Measurements from ENCODE around the gene NBEA. TPM values are rescaled to one million over a fixed set of nuclear protein-coding genes. Genes with fewer than 3 reads are reported as not detected.

The NBEA gene
- total and polyA plus RNA-seq, 2 experiments from 2014 or later, result 2.6 to 12.3 TPM

- Histone ChIP-seq H3K27ac (no peak overlapping the region), H3K4me2 (no peak overlapping the region), H2AFZ (no peak overlapping the region), H3K36me3 (replicated peaks; ENCODE audit: insufficient read depth, low read depth) (no peaks in the 10 kb centered on the region), H3K79me2 (no peaks in the 10 kb centered on the region), H3K9me2 (replicated peaks; ENCODE audit: insufficient read depth) (no peaks in the 10 kb centered on the region), H4K20me1 (ENCODE audit: insufficient read depth, poor library complexity, severe bottlenecking) (no peaks in the 10 kb centered on the region), H3K9me3 (ENCODE audit: low read depth) (no peaks in the 10 kb centered on the region), H3K4me3 (no peak overlapping the region), H3K27me3 (no peaks in the 10 kb centered on the region), H3K4me1 (ENCODE audit: insufficient read depth) (no peaks in the 10 kb centered on the region)
- DNase-seq (ENCODE audit: low spot score), result no peak
- TF ChIP-seq EZH2phosphoT487 (IDR thresholded peaks at IDR 0.05; ENCODE audit: low read depth, severe bottlenecking, unreplicated experiment) (no peak), CTCF (IDR thresholded peaks at IDR 0.05; ENCODE audit: poor library complexity) (no peak), EZH2 (IDR thresholded peaks at IDR 0.05; ENCODE audit: borderline replicate concordance) (no peak)
- 45% methylated on average over 6 of the region's 6 CpGs for WGBS (ENCODE audit: low lambda C conversion rate, missing lambda C conversion rate)
Measured at GRCh38 chr13:34899888-34900287, 42.2 kb upstream of the NBEA start.

- Histone ChIP-seq H3K27ac (no peak overlapping the region), H2AFZ (no peak overlapping the region), H3K27me3 (no peaks in the 10 kb centered on the region), H3K79me2 (no peaks in the 10 kb centered on the region), H3K9me3 (ENCODE audit: low read depth) (no peaks in the 10 kb centered on the region), H3K9me2 (replicated peaks; ENCODE audit: insufficient read depth) (no peaks in the 10 kb centered on the region), H3K4me2 (no peak overlapping the region), H3K36me3 (replicated peaks; ENCODE audit: insufficient read depth, low read depth) (no peaks in the 10 kb centered on the region), H3K4me3 (no peak overlapping the region), H4K20me1 (ENCODE audit: insufficient read depth, poor library complexity, severe bottlenecking) (no peaks in the 10 kb centered on the region), H3K4me1 (ENCODE audit: insufficient read depth) (no peaks in the 10 kb centered on the region)
- TF ChIP-seq EZH2 (IDR thresholded peaks at IDR 0.05; ENCODE audit: borderline replicate concordance) (no peak), EZH2phosphoT487 (IDR thresholded peaks at IDR 0.05; ENCODE audit: low read depth, severe bottlenecking, unreplicated experiment) (no peak), CTCF (IDR thresholded peaks at IDR 0.05; ENCODE audit: poor library complexity) (no peak)
- DNase-seq (ENCODE audit: low spot score), result no peak
- WGBS (ENCODE audit: low lambda C conversion rate, missing lambda C conversion rate), result 45% methylated on average over 2 of the region's 2 CpGs
Measured at GRCh38 chr13:34900288-34900739, 41.8 kb upstream of the NBEA start.

- Histone ChIP-seq H3K4me3 (no peak overlapping the region), H3K4me1 (ENCODE audit: insufficient read depth) (no peaks in the 10 kb centered on the region), H4K20me1 (ENCODE audit: insufficient read depth, poor library complexity, severe bottlenecking) (no peaks in the 10 kb centered on the region), H3K36me3 (replicated peaks; ENCODE audit: insufficient read depth, low read depth) (no peaks in the 10 kb centered on the region), H3K27me3 (no peaks in the 10 kb centered on the region), H3K27ac (no peak overlapping the region), H3K4me2 (no peak overlapping the region), H3K79me2 (no peaks in the 10 kb centered on the region), H3K9me3 (ENCODE audit: low read depth) (no peaks in the 10 kb centered on the region), H3K9me2 (replicated peaks; ENCODE audit: insufficient read depth) (no peaks in the 10 kb centered on the region), H2AFZ (no peak overlapping the region)
- 61% methylated on average over 5 of the region's 5 CpGs for WGBS (ENCODE audit: low lambda C conversion rate, missing lambda C conversion rate)
- no peak for DNase-seq (ENCODE audit: low spot score)
- TF ChIP-seq EZH2phosphoT487 (IDR thresholded peaks at IDR 0.05; ENCODE audit: low read depth, severe bottlenecking, unreplicated experiment), result no peak
- no peak for TF ChIP-seq CTCF (IDR thresholded peaks at IDR 0.05; ENCODE audit: poor library complexity)
- no peak for TF ChIP-seq EZH2 (IDR thresholded peaks at IDR 0.05; ENCODE audit: borderline replicate concordance)
Measured at GRCh38 chr13:34901572-34901971, 40.5 kb upstream of the NBEA start.

GRCh38 chr13:34911159-34911558 is 30.9 kb upstream of the NBEA start:
- no peaks in the 10 kb centered on the region for H3K9me2 ChIP-seq (replicated peaks; ENCODE audit: insufficient read depth)
- 45% methylated on average over 2 of the region's 2 CpGs for whole genome bisulfite sequencing (ENCODE audit: low lambda C conversion rate, missing lambda C conversion rate)
- H4K20me1 ChIP-seq (ENCODE audit: insufficient read depth, poor library complexity, severe bottlenecking), result no peaks in the 10 kb centered on the region
- no peaks in the 10 kb centered on the region for H3K27me3 ChIP-seq
- no peak for TF ChIP-seq EZH2 (IDR thresholded peaks at IDR 0.05; ENCODE audit: borderline replicate concordance)
- TF ChIP-seq EZH2phosphoT487 (IDR thresholded peaks at IDR 0.05; ENCODE audit: low read depth, severe bottlenecking, unreplicated experiment), result no peak
- no peak for TF ChIP-seq CTCF (IDR thresholded peaks at IDR 0.05; ENCODE audit: poor library complexity)
- H3K9me3 ChIP-seq (ENCODE audit: low read depth), result no peaks in the 10 kb centered on the region
- DNase-seq (ENCODE audit: low spot score), result no peak
- H3K4me2 ChIP-seq, result no peak overlapping the region
- no peaks in the 10 kb centered on the region for H3K36me3 ChIP-seq (replicated peaks; ENCODE audit: insufficient read depth, low read depth)
- H2AFZ ChIP-seq, result no peak overlapping the region
- no peak overlapping the region for H3K27ac ChIP-seq
- no peak overlapping the region for H3K4me3 ChIP-seq
- no peaks in the 10 kb centered on the region for H3K79me2 ChIP-seq
- H3K4me1 ChIP-seq (ENCODE audit: insufficient read depth), result no peaks in the 10 kb centered on the region

Measured in hepatocyte (in vitro differentiated cells).